Endothelial cell of umbilical vein (primary cell): ENCODE data around the gene AKAP8L.
"Not testable (repeated sequence)": the region's sequence is repeated elsewhere in the genome, so short reads cannot be mapped to it uniquely, and the experiment has no call there.

ENCODE experiments used
- EZH2 ChIP-seq: IDR thresholded peaks from 2 replicates; pipeline ENCODE4 v1.6.1; 2012; ENCODE audit warnings: borderline replicate concordance, low read depth, mild to moderate bottlenecking, moderate library complexity, low read length, inconsistent platforms; ENCODE audit not compliant: severe bottlenecking
- POLR2A ChIP-seq: IDR thresholded peaks from 2 replicates; pipeline ENCODE4 v1.6.1; 2012; ENCODE audit warnings: low read depth, mild to moderate bottlenecking, control low read depth, low read length
- TF ChIP-seq, protein P1 (sequence below), 2 donors: IDR thresholded peaks; 1 replicate in 1 of 2; 2 replicates in 1 of 2; pipeline ENCODE4 v1.5.1; 2011; ENCODE audit warnings: low read length in 2 of 2, mild to moderate bottlenecking in 2 of 2, moderate library complexity in 2 of 2, control low read depth in 1 of 2, inconsistent platforms in 1 of 2, low read depth in 1 of 2; ENCODE audit not compliant: insufficient read depth in 1 of 2; ENCODE audit errors: extremely low read depth in 1 of 2
- TF ChIP-seq, protein P2 (sequence below): IDR thresholded peaks from 2 replicates; pipeline ENCODE4 v1.6.1; 2011; ENCODE audit not compliant: insufficient read depth, insufficient read length

DNA sequence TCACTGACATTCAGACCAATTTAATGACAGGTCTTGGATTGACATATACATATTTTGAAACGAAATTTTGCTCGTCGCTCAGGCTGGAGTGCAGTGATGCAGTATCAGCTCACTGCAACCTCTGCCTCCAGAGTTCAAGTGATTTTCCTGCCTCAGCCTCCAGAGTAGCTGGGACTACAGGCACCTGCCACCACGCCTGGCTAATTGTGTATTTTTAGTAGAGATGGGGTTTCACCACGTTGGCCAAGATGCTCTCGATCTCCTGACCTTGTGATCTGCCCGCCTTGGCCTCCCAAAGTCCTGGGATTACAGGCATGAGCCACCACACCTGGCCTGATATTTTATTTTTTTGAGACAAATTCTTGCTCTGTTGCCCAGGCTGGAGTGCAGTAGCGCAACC, 66.3 kb downstream of the AKAP8L start:
- TF ChIP-seq, protein P1, sequence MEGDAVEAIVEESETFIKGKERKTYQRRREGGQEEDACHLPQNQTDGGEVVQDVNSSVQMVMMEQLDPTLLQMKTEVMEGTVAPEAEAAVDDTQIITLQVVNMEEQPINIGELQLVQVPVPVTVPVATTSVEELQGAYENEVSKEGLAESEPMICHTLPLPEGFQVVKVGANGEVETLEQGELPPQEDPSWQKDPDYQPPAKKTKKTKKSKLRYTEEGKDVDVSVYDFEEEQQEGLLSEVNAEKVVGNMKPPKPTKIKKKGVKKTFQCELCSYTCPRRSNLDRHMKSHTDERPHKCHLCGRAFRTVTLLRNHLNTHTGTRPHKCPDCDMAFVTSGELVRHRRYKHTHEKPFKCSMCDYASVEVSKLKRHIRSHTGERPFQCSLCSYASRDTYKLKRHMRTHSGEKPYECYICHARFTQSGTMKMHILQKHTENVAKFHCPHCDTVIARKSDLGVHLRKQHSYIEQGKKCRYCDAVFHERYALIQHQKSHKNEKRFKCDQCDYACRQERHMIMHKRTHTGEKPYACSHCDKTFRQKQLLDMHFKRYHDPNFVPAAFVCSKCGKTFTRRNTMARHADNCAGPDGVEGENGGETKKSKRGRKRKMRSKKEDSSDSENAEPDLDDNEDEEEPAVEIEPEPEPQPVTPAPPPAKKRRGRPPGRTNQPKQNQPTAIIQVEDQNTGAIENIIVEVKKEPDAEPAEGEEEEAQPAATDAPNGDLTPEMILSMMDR (IDR thresholded peaks at IDR 0.05; ENCODE audit: extremely low read depth in 1 of 2, insufficient read depth in 1 of 2, low read depth in 1 of 2, low read length in 2 of 2), result not testable (repeated sequence)
- TF ChIP-seq, protein P2, sequence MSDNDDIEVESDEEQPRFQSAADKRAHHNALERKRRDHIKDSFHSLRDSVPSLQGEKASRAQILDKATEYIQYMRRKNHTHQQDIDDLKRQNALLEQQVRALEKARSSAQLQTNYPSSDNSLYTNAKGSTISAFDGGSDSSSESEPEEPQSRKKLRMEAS, result not testable (repeated sequence)
- not testable (repeated sequence) for TF ChIP-seq EZH2, POLR2A
